Ramos (cell line): ENCODE data around the gene CATSPER3.

Source experiments
- in situ Hi-C: fragments of 300-500 bp; cut with MboI; formaldehyde crosslinking; loops from one replicate; pipeline ENCODE4 v1.14.3; 2022; ENCODE audit warnings: low sequenced_read_pairs; ENCODE audit not compliant: unreplicated experiment

CATSPER3 gene

DNA sequence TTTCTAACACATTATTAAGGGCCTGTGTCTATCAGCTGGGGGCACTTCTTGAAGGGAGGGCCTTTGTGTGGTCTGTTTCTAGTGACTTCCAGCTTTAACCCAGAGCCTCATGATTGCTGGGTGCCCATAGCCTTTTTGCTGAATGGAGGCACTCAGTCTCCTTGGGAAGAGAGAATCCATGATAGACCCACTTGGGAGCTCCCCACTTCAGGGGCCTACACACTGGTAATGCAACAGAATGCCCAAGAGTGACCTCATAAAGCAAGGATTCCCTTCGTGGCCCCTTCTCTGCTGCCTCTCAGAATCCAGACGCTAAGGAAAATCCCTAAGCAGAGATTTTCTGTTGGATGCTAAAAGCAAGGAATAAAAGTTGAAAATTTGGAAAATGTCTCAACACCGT, at the start of gene CATSPER3:
Gene CATSPER3, plus strand, starts transcription at position 301 of the 400 bp plus-strand sequence. Its CDS starts 85 bp downstream, at position 386.
- in situ Hi-C loops, result no loop called here

DNA sequence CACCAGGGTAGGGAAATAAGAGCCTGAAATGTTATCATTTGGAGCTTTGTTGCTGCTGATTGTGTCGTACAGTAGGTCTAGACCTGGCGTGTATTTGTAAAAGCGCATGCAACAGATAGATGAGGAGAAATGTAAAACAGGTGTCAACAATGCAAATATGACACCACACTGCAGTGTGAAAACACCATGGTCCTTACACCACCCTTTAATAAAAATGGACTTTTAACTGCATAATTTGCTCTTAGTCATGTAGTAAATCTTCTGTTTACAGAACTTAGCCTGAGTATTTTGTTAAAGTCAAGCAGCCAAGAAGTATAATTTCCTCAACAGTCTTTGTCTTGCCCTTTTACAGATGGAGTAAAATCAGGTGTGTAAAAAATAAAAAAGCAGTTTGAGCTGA, 48.8 kb upstream of the CATSPER3 start:
- in situ Hi-C loops, result no loop called here

- in situ Hi-C loops, result no loop called here
Observed at GRCh38 chr5:134920848-134921575, 46.7 kb upstream of the CATSPER3 start.

GRCh38 chr5:134932508-134932907, 35.2 kb upstream of the CATSPER3 start:
- in situ Hi-C loops, result no loop called here

GRCh38 chr5:134934202-134934601, 33.5 kb upstream of the CATSPER3 start:
- in situ Hi-C loops, result no loop called here

DNA sequence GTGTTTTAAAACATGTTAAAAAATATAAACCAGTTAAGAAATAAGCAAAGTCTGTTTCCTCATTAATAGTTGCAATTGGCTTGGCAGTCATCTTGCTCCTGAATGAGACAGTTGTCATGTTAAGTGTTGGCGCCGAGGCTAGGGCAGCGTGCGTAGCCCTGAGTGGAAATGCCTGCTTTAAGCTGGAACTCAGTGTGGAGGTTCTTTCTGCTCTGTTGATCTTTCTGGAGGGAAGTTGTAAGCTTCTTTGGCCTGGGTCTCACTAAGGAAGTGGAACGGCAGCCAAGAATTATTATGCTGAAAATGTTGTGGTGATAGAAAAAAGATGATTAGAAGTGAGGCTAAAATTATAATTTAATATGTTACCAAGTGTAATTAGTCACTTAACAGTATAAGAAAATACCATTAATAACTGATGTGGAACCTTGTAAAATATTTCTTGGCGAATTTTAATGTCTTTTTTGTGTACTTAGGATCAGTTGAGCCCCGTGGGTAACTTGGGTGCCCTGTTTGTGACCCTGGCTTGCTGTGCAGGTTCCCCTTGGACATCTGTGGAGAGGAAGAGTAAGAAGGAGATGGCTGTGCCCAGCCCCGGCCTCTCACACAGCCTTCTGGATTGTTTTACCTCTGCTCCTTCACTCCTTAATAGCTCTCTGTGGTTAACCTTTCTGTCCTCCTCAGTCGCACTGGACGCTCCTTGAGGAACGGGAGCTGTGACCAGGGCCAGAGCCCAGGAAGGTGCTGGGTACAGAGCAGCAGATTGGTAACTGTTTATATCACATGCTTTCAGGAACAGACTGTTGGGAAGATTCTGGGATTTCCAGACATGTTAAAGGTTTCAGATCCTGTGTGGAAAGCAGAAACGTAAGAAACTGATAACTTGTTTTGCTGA, 31.8 kb upstream of the CATSPER3 start:
- in situ Hi-C loops, result no loop called here

GRCh38 chr5:134937526-134937925, 30.2 kb upstream of the CATSPER3 start:
- in situ Hi-C loops, result no loop called here

DNA sequence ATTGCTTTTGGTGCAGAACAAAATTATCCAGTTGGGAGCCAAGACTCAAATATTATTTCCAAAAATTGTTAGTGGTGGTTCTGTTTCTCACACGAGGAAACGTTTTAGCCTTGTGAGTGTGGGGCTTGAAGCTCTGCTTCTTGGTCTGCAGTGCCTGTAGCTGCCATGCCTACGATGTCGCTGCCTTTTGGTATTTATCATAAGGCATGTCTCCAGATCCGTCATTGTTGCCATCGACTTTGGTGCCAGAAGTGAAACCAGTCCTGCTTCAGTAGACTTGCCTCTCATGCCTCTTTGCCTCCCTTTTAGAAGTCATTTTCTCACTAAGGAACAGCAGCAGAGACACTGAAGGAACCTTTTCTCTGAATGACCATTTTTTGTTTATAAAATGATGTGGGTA, 29.7 kb upstream of the CATSPER3 start:
- in situ Hi-C loops, result no loop called here

DNA sequence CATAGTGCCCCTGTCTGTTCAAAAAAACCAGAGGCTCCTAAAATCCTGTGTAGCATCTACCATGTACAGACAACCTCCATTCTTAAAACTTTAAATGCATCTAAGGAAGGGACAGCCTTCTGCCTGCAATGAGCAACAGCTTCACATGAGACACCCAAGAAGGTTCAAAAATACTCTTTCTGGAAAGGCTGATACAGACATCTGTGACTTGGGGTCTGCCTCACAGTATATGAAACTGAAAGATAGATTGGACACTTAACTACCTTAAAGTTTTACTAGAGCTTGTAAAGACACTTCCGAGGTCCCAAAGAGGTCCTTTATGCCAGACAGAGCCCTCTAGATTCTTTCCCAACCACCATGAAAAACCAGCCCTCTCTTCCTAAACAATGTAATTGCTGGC, 28.2 kb upstream of the CATSPER3 start:
- in situ Hi-C loops, result no loop called here

DNA sequence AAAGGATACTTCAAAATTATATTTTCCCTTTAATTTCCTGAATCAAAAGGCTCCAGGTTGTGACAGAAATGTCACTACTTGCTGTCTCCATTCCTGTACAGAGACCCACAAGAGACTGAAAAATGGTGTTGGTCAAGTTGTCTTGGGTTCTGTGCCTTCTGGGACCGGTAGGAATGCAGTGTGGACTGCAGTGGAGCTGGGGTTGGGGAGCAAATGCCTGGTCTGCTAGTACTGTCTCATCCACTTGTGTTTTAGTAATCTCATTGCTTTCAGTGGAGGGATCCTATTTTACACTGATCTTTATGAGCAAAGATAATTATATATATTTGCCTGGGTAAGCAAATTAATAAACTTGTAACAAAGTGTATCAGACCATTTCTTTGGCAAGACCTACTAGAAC, 24.2 kb upstream of the CATSPER3 start:
- in situ Hi-C loops, result no loop called here

DNA sequence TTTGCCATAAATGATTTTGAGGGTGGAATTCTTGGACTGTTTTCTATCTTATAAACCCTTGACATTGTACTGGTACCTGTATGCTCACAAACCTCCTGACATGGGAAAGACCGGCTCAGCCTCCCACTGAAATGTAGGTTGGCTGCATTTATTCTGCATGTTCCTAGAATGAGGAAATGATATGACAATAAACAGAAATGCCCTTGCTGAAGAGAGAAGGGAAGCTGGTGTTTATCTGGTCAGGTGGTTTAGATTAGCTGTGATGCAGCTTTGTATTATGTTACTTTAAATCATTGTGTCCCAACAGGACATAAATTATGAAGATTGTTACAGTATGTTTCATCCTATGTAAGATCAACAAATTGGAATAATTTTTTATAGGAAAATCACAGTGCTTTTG, 23.1 kb upstream of the CATSPER3 start:
- in situ Hi-C loops, result no loop called here

GRCh38 chr5:134945041-134945440, 22.7 kb upstream of the CATSPER3 start:
- in situ Hi-C loops, result no loop called here

- in situ Hi-C loops, result no loop called here
Observed at GRCh38 chr5:134948911-134949310, 18.8 kb upstream of the CATSPER3 start.

- in situ Hi-C loops, result no loop called here
Observed at GRCh38 chr5:134949316-134949715, 18.4 kb upstream of the CATSPER3 start.

DNA sequence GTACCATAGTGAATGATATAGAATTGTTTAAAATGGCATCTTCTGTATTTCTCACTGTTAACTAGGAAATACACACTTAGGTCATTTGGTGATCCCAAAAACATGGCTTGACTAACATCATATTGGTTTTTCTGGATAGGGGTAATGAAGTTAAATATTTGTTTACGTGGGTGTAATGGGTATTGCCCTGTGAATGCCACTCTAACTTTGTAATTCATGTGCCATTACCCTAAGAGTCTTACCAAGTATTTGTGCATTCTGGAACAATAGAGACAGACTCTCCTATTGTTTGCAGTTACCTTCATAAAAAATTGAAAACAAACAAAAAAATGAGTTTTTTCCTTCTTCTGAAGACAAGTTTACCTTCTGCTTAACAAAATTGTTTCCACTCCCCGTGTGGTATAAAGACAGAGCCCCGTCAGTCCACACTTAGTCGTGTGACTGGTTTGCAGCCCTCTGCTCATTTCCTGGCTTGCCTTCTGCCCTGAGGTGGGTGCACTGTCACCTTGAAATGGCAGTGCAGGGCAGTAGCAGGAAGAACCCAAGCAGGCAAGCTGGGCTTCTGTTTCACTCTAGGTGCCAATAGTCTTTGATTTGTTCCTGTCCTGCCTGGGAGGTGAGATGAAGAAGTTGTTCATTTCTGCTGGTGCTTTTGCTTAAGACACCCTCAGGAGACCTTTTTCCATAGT, 9.6 kb upstream of the CATSPER3 start:
- in situ Hi-C loops, result no loop called here

DNA sequence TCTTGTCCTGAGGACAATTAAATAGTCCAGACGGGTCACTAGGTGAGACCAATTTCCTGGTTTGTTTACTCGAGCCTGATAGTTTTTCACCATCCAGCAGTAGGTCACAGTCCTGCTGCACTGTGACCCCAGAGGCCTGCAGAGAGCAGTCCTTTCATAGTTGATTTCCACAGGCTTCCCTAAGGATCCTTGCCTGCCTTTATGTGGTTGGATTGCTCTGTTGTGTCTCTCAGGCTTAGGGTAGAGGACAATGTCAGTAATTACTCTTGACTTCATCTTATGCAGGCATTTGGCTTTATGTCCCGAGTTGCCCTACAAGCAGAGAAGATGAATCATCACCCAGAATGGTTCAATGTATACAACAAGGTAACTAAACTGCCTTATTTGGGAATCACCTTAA, 9.0 kb upstream of the CATSPER3 start:
- in situ Hi-C loops, result no loop called here

DNA sequence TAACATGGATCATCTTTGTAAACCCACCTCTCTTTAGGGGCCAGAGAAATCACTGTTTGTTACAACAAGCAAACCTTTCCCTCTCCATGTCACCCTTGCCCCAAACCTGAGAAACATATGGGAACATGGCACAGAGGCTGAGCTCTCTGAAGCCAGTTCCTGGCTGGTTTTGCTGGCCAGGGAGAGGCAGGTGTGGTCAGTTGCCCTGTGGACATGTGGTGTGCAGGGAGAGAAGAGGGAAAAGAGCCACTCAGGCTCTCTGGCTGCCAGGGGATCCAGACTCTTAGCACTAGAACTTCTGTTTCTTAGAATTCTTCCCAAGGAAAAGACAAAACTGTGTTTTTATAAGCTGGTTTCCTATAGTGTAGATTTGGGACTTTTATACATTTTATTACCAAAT, 4.6 kb upstream of the CATSPER3 start:
- in situ Hi-C loops, result no loop called here

DNA sequence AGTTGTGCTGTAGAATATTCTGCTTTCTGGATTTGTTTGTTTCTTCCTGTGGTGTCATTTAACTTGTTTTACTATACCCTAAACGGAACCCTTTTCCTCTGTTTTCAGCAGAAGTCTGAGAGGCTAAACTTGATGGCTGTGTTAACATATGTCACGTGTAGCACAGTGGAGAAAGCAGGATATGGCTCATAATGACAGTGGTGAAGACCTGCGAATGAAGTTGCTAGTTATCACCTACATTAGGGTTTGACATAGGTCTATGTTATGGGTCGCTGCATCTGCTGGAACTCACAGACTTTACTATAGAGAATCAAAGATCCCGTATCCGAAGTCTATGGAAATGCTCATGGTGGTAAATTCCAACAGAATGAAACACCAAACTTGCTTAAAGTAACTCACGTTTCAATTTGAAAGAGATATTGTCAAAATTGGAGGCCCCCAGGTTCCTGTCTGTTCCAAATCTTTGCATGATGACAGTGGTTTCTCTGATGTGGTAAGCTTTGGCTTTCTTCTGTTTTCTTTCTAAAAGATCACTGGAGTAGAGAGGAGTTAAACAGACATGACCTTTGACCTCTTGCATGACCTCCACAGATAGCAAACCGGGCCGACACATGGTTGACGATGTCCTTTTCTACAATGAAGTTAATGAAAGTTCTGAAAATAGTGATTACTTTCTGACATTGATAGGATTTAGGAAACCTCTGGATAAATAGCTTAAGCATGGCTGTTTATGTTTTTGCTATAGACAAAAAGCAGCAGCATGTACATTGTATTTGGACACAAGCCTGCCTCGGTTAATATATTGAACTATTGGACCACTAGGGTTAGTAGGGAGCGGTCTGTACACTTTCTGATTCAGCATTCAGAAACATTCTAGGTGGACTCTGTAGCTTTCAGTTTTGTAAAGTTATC, 3.1 kb upstream of the CATSPER3 start:
- in situ Hi-C loops, result no loop called here

DNA sequence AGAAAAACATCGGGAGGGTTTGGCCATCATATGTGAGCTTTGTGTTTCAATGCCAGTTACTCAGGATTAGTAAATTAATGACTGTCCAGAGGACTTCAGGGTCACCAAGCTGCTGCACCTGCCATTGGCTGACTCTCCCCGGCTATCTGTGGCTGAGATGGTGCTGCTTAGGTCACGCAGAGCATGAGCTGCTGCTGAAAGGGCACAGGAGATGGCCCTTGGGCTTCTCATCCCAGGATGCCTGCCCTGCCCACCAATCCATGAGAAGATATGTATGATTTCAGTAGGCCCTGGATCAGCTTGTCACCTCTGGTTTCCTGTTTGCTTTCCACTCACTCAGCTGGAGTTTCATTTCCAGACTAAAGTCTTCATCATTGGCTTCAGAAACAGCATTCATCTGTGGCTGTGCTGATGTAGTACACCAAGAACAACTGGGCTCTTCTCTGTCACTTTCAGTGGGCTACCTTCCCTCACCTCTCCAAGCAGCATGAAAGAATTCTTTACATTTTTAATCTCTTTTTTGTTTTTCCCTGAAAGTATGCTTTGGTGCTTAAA, 2.4 kb upstream of the CATSPER3 start:
- in situ Hi-C loops, result no loop called here

- in situ Hi-C loops, result no loop called here
Observed at GRCh38 chr5:134968055-134968454, 348 bp downstream of the CATSPER3 start.
